PC-9 (cell line): ENCODE data around the gene GPATCH1. TPM values are rescaled to one million over a fixed set of nuclear protein-coding genes. Genes with fewer than 3 reads are reported as not detected.
"Not testable (repeated sequence)": the region's sequence is repeated elsewhere in the genome, so short reads cannot be mapped to it uniquely, and the experiment has no call there.

ENCODE experiments used
- BruUV-seq: library from RNA; stranded (reverse); fragments of 400-500 nt; replicated peaks from 2 replicates; lab custom pipeline; 2021; lab: Mats Ljungman, UMichigan
- CTCF ChIA-PET: fragments of 300-600 bp; sonication (Branson Sonifier 250); formaldehyde crosslinking; loops from one replicate; lab custom pipeline; 2022; ENCODE audit warnings: antibody characterized with exemption; lab: Charles Lee
- POLR2A ChIA-PET: fragments of 300-600 bp; sonication (Branson Sonifier 250); formaldehyde crosslinking; loops from one replicate; lab custom pipeline; 2022; ENCODE audit warnings: antibody characterized with exemption; ENCODE audit not compliant: unreplicated experiment; lab: Charles Lee
- DNase-seq, 2 experiments: peaks; one replicate each; pipeline versions ENCODE4 v3.0.0 to v3.0.0-alpha.2; 2015 to 2022; ENCODE audit warnings: mixed read lengths in 1 of 2
- H2AFZ ChIP-seq: fragments of 200-600 bp; sonication (generic); 2 replicates; pipeline ENCODE4 v1.8.1; 2017; ENCODE audit warnings: antibody characterized with exemption
- H3F3A ChIP-seq: fragments of 200-600 bp; sonication (generic); 2 replicates; pipeline ENCODE4 v1.8.1; 2017; ENCODE audit warnings: antibody characterized with exemption, mild to moderate bottlenecking, low read depth; ENCODE audit not compliant: insufficient read depth
- H3K27ac ChIP-seq: fragments of 200-600 bp; sonication (generic); 2 replicates; pipeline ENCODE4 v1.6.1; 2016; ENCODE audit warnings: mixed run types
- H3K27me3 ChIP-seq: fragments of 200-600 bp; sonication (generic); 2 replicates; pipeline ENCODE4 v1.6.1; 2016; ENCODE audit warnings: low read depth, mixed run types; ENCODE audit not compliant: insufficient read depth
- H3K36me3 ChIP-seq: fragments of 200-600 bp; sonication (generic); 2 replicates; pipeline ENCODE4 v1.6.1; 2016; ENCODE audit warnings: low read depth, mixed run types
- H3K4me1 ChIP-seq: fragments of 200-600 bp; sonication (generic); replicated peaks from 2 replicates; pipeline ENCODE4 v1.6.1; 2016; ENCODE audit warnings: mixed run types; ENCODE audit not compliant: insufficient read depth
- H3K4me2 ChIP-seq: fragments of 200-600 bp; sonication (generic); 2 replicates; pipeline ENCODE4 v1.6.1; 2017; ENCODE audit warnings: mixed run types
- H3K4me3 ChIP-seq: fragments of 200-600 bp; sonication (generic); 2 replicates; pipeline ENCODE4 v1.6.1; 2016; ENCODE audit warnings: mixed run types
- H3K79me2 ChIP-seq: fragments of 200-600 bp; sonication (generic); 2 replicates; pipeline ENCODE4 v1.6.1; 2017; ENCODE audit warnings: low read depth, mixed run types
- H3K9me2 ChIP-seq: fragments of 200-600 bp; sonication (generic); 2 replicates; pipeline ENCODE4 v1.8.1; 2017; ENCODE audit warnings: mild to moderate bottlenecking; ENCODE audit not compliant: insufficient read depth
- H3K9me3 ChIP-seq: fragments of 200-600 bp; sonication (generic); 2 replicates; pipeline ENCODE4 v1.8.1; 2016; ENCODE audit warnings: low read depth; ENCODE audit not compliant: insufficient read depth
- H4K20me1 ChIP-seq: fragments of 200-600 bp; sonication (generic); 2 replicates; pipeline ENCODE4 v1.8.1; 2017; ENCODE audit not compliant: insufficient read depth
- EZH2 ChIP-seq: fragments of 200-600 bp; sonication (generic); IDR thresholded peaks from 2 replicates; pipeline ENCODE4 v1.8.0; 2017; ENCODE audit warnings: antibody characterized with exemption, low read depth
- intact Hi-C: fragments of 100-400 bp; cut with micrococcal nuclease; formaldehyde crosslinking; loops from one replicate; pipeline ENCODE4 v1.10.0; 2022; ENCODE audit not compliant: unreplicated experiment
- total RNA-seq: library from RNA; stranded (reverse); gene quantifications from 2 replicates; pipeline ENCODE4 v1.2.3, GENCODE V29; 2021
- TF ChIP-seq, protein P1 (sequence below): fragments of 200-600 bp; sonication (generic); conservative IDR thresholded peaks from 2 replicates; pipeline ENCODE4 v1.6.1; 2017; ENCODE audit warnings: mixed run types, antibody characterized with exemption, mild to moderate bottlenecking, moderate library complexity

Gene GPATCH1
- total RNA-seq, 1 experiment from 2014 or later, result 11.0 TPM

DNA sequence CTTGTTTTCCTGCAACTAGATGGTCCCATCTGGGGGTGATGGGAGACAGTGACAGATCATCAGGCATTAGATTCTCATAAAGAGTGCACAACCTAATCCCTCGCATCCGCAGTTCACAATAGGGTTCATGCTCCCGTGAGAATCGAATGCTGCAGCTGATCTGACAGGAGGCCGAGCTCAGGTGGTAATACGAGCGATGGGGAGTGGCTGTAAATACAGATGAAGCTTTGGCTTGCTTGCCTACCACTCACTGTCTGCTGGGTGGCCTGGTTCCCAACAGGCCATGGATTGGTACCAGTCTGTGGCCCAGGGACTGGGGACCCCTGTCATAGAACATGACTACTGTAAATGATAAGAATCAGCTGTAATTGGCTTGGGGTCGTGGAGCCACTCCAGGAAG lies 78.9 kb downstream of the GPATCH1 start:
- no peaks in the 10 kb centered on the region for H3K9me2 ChIP-seq
- no TSS peak for BruUV-seq
- H2AFZ ChIP-seq, result no peak overlapping the region
- H3K27me3 ChIP-seq, result no peaks in the 10 kb centered on the region
- CTCF ChIA-PET, result interaction anchor here (0.5 to 0.6 kb wide), 2 partner anchors 118 to 464 kb away, joined by 3 to 7 read pairs; no protein-coding TSS in a partner anchor
- H3K36me3 ChIP-seq, result no peaks in the 10 kb centered on the region
- H3K9me3 ChIP-seq, result no peaks in the 10 kb centered on the region
- H3F3A ChIP-seq, result no peaks in the 10 kb centered on the region
- no peak for DNase-seq
- no peaks in the 10 kb centered on the region for H4K20me1 ChIP-seq
- H3K4me2 ChIP-seq, result no peak overlapping the region
- TF ChIP-seq, protein P1, sequence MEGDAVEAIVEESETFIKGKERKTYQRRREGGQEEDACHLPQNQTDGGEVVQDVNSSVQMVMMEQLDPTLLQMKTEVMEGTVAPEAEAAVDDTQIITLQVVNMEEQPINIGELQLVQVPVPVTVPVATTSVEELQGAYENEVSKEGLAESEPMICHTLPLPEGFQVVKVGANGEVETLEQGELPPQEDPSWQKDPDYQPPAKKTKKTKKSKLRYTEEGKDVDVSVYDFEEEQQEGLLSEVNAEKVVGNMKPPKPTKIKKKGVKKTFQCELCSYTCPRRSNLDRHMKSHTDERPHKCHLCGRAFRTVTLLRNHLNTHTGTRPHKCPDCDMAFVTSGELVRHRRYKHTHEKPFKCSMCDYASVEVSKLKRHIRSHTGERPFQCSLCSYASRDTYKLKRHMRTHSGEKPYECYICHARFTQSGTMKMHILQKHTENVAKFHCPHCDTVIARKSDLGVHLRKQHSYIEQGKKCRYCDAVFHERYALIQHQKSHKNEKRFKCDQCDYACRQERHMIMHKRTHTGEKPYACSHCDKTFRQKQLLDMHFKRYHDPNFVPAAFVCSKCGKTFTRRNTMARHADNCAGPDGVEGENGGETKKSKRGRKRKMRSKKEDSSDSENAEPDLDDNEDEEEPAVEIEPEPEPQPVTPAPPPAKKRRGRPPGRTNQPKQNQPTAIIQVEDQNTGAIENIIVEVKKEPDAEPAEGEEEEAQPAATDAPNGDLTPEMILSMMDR, result no peak
- TF ChIP-seq EZH2, result no peak
- POLR2A ChIA-PET, result no interaction called here
- intact Hi-C loops, result no loop called here
- H3K27ac ChIP-seq, result no peak overlapping the region
- no peaks in the 10 kb centered on the region for H3K79me2 ChIP-seq
- H3K4me1 ChIP-seq, result no peaks in the 10 kb centered on the region
- H3K4me3 ChIP-seq, result no peak overlapping the region

DNA sequence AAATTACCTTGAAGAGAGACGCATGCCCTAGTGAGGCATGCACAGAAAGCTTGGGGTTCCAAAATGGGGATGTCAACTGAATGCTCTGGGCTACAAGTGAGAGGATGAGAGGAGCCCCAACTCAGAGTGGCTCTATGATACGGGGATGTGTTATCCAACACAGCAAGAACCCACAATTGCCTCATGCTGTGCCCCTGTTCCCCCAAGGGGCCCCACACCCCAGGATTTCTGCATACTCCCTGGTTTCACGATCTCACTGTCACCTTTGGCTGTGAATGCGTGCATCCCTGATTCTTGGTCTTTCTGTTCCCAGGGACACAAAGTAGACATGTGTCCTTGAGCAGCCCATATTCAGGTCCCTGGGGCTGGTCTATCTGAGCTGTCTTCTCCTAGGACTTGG lies 80.2 kb downstream of the GPATCH1 start:
- H3K4me3 ChIP-seq, result no peak overlapping the region
- intact Hi-C loops, result no loop called here
- DNase-seq, result no peak
- no peak overlapping the region for H3K4me2 ChIP-seq
- TF ChIP-seq, protein P1, result no peak
- TF ChIP-seq EZH2, result no peak
- no peaks in the 10 kb centered on the region for H3K9me3 ChIP-seq
- H2AFZ ChIP-seq, result no peak overlapping the region
- no peaks in the 10 kb centered on the region for H3K79me2 ChIP-seq
- no peaks in the 10 kb centered on the region for H4K20me1 ChIP-seq
- CTCF ChIA-PET, result no interaction called here
- H3F3A ChIP-seq, result no peaks in the 10 kb centered on the region
- no peaks in the 10 kb centered on the region for H3K9me2 ChIP-seq
- no peaks in the 10 kb centered on the region for H3K4me1 ChIP-seq
- POLR2A ChIA-PET, result interaction anchor here (0.7 kb wide), 1 partner anchor 70 kb away, joined by 5 read pairs; no protein-coding TSS in a partner anchor
- BruUV-seq, result no TSS peak
- no peaks in the 10 kb centered on the region for H3K27me3 ChIP-seq
- no peaks in the 10 kb centered on the region for H3K36me3 ChIP-seq
- no peak overlapping the region for H3K27ac ChIP-seq

DNA sequence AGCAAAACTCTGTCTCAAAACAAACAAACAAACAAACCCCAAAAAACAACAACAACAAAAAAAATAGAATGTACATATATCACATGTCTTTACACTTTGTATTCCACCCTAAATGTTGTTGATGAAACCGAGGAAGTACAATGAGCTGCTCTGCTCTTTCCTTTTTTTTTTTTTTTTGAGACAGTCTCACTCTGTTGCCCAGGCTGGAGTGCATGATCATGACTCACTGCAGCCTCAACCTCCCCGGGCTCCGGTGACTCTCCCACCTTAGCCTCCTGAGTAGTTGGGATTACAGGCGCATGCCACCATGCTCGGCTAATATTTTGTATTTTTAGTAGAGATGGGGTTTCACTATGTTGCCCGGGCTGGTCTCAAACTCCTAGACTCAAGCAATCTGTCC lies 82.5 kb downstream of the GPATCH1 start:
- Histone ChIP-seq H3K4me2 (no peak overlapping the region), H3K4me1 (no peaks in the 10 kb centered on the region), H3F3A (no peaks in the 10 kb centered on the region), H3K27ac (no peak overlapping the region), H3K9me3 (no peaks in the 10 kb centered on the region), H3K9me2 (no peaks in the 10 kb centered on the region), H3K4me3 (no peak overlapping the region), H2AFZ (no peak overlapping the region), H4K20me1 (no peaks in the 10 kb centered on the region), H3K36me3 (no peaks in the 10 kb centered on the region), H3K27me3 (no peaks in the 10 kb centered on the region), H3K79me2 (no peaks in the 10 kb centered on the region)
- ChIA-PET CTCF (interaction anchor here (0.7 kb wide), 1 partner anchor 475 kb away, joined by 3 read pairs; no protein-coding TSS in a partner anchor), POLR2A (interaction anchor here (0.6 kb wide), 1 partner anchor 37 kb away, joined by 3 read pairs; no protein-coding TSS in a partner anchor)
- intact Hi-C loops, result no loop called here
- no TSS peak for BruUV-seq
- no peak for DNase-seq
- TF ChIP-seq, protein P1, result no peak
- no peak for TF ChIP-seq EZH2

DNA sequence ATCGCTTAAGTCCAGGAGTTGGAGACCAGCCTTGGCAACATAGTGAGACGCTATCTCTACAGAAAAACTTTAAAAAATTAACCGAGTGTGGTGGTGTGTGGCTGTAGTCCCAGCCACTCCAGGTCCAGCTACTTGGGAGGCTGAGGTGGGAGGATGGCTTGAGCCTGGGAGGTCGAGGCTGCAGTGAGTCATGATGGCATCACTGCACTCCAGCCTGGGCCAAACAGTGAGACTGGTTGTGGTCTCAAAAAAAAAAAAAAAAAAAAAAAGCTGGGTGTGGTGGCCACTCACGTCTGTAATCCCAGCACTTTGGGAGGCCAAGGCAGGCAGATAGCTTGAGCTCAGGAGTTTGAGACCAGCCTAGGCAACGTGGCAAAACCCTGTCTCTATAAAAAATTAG lies 85.1 kb downstream of the GPATCH1 start:
- H3K79me2 ChIP-seq, H3K4me1 ChIP-seq, H3K27ac ChIP-seq, H3K9me2 ChIP-seq, BruUV-seq, H3K4me3 ChIP-seq, DNase-seq, POLR2A ChIA-PET, H3K9me3 ChIP-seq, H4K20me1 ChIP-seq, H3K27me3 ChIP-seq, H2AFZ ChIP-seq, intact Hi-C loops, H3F3A ChIP-seq, H3K4me2 ChIP-seq, H3K36me3 ChIP-seq: not testable (repeated sequence)
- CTCF ChIA-PET, result interaction anchor here (0.6 kb wide), 2 partner anchors 112 to 605 kb away, joined by 3 read pairs; no protein-coding TSS in a partner anchor
